Measurements from ENCODE around the gene UHRF2.
"Not testable (repeated sequence)": the region's sequence is repeated elsewhere in the genome, so short reads cannot be mapped to it uniquely, and the experiment has no call there.

The UHRF2 gene

GRCh38 chr9:6512085-6512657 is 99.2 kb downstream of the UHRF2 start:
- DNase-seq (ENCODE audit: low spot score) = no peak
- no peak for TF ChIP-seq CTCF (IDR thresholded peaks at IDR 0.05; ENCODE audit: extremely low read depth, missing control alignments)

GRCh38 chr9:6522263-6522662 is 109.3 kb downstream of the UHRF2 start:
- TF ChIP-seq CTCF (IDR thresholded peaks at IDR 0.05; ENCODE audit: extremely low read depth, missing control alignments) = no peak
- DNase-seq (ENCODE audit: low spot score) = no peak

GRCh38 chr9:6525326-6526045 is 112.5 kb downstream of the UHRF2 start:
- no peak for DNase-seq (ENCODE audit: low spot score)
- no peak for TF ChIP-seq CTCF (IDR thresholded peaks at IDR 0.05; ENCODE audit: extremely low read depth, missing control alignments)

- no peak for DNase-seq (ENCODE audit: low spot score)
- no peak for TF ChIP-seq CTCF (IDR thresholded peaks at IDR 0.05; ENCODE audit: extremely low read depth, missing control alignments)
Measured at GRCh38 chr9:6535594-6535993, 122.6 kb downstream of the UHRF2 start.

DNA sequence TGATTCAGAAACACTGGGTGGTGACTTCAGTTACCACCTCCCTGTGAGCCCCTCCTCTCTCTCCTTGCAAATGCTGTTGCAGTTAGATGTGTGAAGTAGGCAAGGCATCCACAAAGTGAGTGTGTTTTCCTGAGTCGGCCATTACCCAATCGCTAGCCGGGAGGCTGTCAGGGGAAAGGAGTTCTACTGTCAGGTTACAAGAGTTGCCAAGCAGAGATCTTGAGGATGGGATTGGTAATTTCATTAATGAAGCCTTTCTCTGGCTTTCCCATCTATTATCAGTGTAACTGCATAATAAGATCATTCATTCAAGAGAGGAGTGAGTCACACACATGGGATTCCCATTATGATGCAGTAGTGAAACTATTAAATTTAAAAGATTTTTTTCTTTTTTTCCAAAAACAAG is 125.7 kb downstream of the UHRF2 start:
- no peak for DNase-seq (ENCODE audit: low spot score)
- TF ChIP-seq CTCF (IDR thresholded peaks at IDR 0.05; ENCODE audit: extremely low read depth, missing control alignments) = no peak

GRCh38 chr9:6542617-6543016 is 129.6 kb downstream of the UHRF2 start:
- DNase-seq (ENCODE audit: low spot score) = not testable (repeated sequence)

DNA sequence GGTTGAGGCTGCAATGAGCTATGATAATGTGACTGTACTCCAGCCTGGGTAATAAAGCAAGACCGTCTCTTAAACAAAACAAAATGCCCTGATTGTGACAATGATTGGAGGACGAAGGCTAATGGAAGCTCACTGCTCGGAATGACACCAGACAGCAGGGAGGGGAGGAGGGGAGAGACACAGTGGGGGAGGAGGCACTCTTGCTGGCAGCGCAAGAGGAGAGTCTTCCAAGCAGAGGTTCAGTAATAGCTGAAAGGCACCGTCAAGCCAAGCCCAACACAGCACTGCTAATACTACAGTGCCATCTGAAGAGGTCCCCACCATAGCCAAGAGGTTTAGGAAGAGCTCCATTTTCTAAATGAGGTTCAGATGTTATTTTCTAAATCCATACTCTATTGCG is 130.2 kb downstream of the UHRF2 start:
- no peak for TF ChIP-seq CTCF (IDR thresholded peaks at IDR 0.05; ENCODE audit: extremely low read depth, missing control alignments)
- no peak for DNase-seq (ENCODE audit: low spot score)
